HG03045 (cell line): ENCODE data around the gene BNIP2.
"Not testable (repeated sequence)": the region's sequence is repeated elsewhere in the genome, so short reads cannot be mapped to it uniquely, and the experiment has no call there.

Source experiments
- ATAC-seq: cut with Tn5 transposase; IDR thresholded peaks from one replicate; pipeline ENCODE4 v1.9.1; 2021; ENCODE audit warnings: mild to moderate bottlenecking, moderate library complexity; ENCODE audit not compliant: unreplicated experiment

The BNIP2 gene

GRCh38 chr15:59689626-59690236 is 611 bp upstream of the BNIP2 start:
- peak; percentile 25 for ATAC-seq

- peak; percentile 1 for ATAC-seq
Observed at GRCh38 chr15:59688423-59688781, 718 bp downstream of the BNIP2 start.

- ATAC-seq = no peak
Observed at GRCh38 chr15:59687836-59688235, 1.3 kb downstream of the BNIP2 start.

- no peak for ATAC-seq
Observed at GRCh38 chr15:59686389-59686788, 2.7 kb downstream of the BNIP2 start.

- no peak for ATAC-seq
Observed at GRCh38 chr15:59685737-59686297, 3.3 kb downstream of the BNIP2 start.

GRCh38 chr15:59680870-59681269 is 8.2 kb downstream of the BNIP2 start:
- ATAC-seq = no peak

- no peak for ATAC-seq
Observed at GRCh38 chr15:59680346-59680745, 8.8 kb downstream of the BNIP2 start.

- no peak for ATAC-seq
Observed at GRCh38 chr15:59678620-59679019, 10.5 kb downstream of the BNIP2 start.

GRCh38 chr15:59678172-59678571 is 10.9 kb downstream of the BNIP2 start:
- ATAC-seq = no peak

GRCh38 chr15:59676565-59676964 is 12.6 kb downstream of the BNIP2 start:
- no peak for ATAC-seq

- ATAC-seq = no peak
Observed at GRCh38 chr15:59674361-59674877, 14.7 kb downstream of the BNIP2 start.

GRCh38 chr15:59668556-59668955 is 20.6 kb downstream of the BNIP2 start:
- no peak for ATAC-seq

GRCh38 chr15:59662260-59662659 is 26.9 kb downstream of the BNIP2 start:
- ATAC-seq = no peak

GRCh38 chr15:59659366-59659765 is 29.8 kb downstream of the BNIP2 start:
- no peak for ATAC-seq

GRCh38 chr15:59657635-59658125 is 31.4 kb downstream of the BNIP2 start:
- ATAC-seq = peak; percentile 2

GRCh38 chr15:59656897-59657634 is 32.1 kb downstream of the BNIP2 start, which contains the start of gene GTF2A2:
Gene GTF2A2, minus strand, starts transcription at chr15:59657515. Its CDS starts 5,238 bp downstream, at chr15:59652277.
- ATAC-seq = peak; percentile 99

GRCh38 chr15:59654046-59654445 is 35.1 kb downstream of the BNIP2 start:
- ATAC-seq = no peak

GRCh38 chr15:59649603-59650002 is 39.5 kb downstream of the BNIP2 start:
- ATAC-seq = no peak

GRCh38 chr15:59647085-59647484 is 42.0 kb downstream of the BNIP2 start:
- no peak for ATAC-seq

- ATAC-seq = no peak
Observed at GRCh38 chr15:59646277-59646676, 42.8 kb downstream of the BNIP2 start.

GRCh38 chr15:59645812-59646211 is 43.3 kb downstream of the BNIP2 start:
- ATAC-seq = not testable (repeated sequence)

- ATAC-seq = no peak
Observed at GRCh38 chr15:59644756-59645155, 44.4 kb downstream of the BNIP2 start.
